HCT116 (cell line): Measurements from ENCODE around the gene S100A11. TPM values are rescaled to one million over a fixed set of nuclear protein-coding genes. Genes with fewer than 3 reads are reported as not detected.

Experiments used
- ATAC-seq: fragments of 200-7000 bp; cut with Tn5 transposase; 2 replicates; pipeline ENCODE4 v1.9.1; 2020; ENCODE audit warnings: mild to moderate bottlenecking, moderate library complexity
- BruUV-seq: library from RNA; stranded (reverse); fragments of 400-500 nt; replicated peaks from 2 replicates; lab custom pipeline; 2021; lab: Mats Ljungman, UMichigan
- CTCF ChIA-PET: fragments of 300-600 bp; sonication (Branson Sonifier 250); formaldehyde crosslinking; loops from one replicate; lab custom pipeline; 2021; ENCODE audit warnings: antibody characterized with exemption; lab: Charles Lee
- POLR2A ChIA-PET: fragments of 300-600, 350-600 bp; sonication (Branson Sonifier 250); formaldehyde crosslinking; loops from one replicate; lab custom pipeline; 2021; ENCODE audit warnings: antibody characterized with exemption; lab: Charles Lee
- RAD21 ChIA-PET, 2 experiments: fragments of 300-600 bp; sonication (Branson Sonifier 250); formaldehyde crosslinking; loops; one replicate each; lab custom pipeline; 2023; ENCODE audit warnings: low total read pairs in 2 of 2; ENCODE audit not compliant: uncharacterized antibody in 2 of 2, unreplicated experiment in 2 of 2, low non-redundant PET in 1 of 2; lab: Charles Lee
- DNase-seq: peaks from one replicate; pipeline ENCODE4 v3.0.0-alpha.2; 2010; ENCODE audit warnings: low read depth, low spot score
- H2AFZ ChIP-seq: fragments of 200-600 bp; shearing (Covaris generic), sonication (generic); 2 replicates; pipeline ENCODE4 v1.6.1; 2017; ENCODE audit warnings: low read depth, mixed run types, mixed read lengths, antibody characterized with exemption, low read length; ENCODE audit not compliant: poor library complexity, severe bottlenecking
- H3K27ac ChIP-seq: 2 replicates; pipeline ENCODE4 v1.5.1; 2012; ENCODE audit warnings: low read depth, low read length
- H3K27me3 ChIP-seq: fragments of 200-600 bp; sonication (generic); 2 replicates; pipeline ENCODE4 v1.6.1; 2016; ENCODE audit warnings: mixed run types, low read length, mixed read lengths; ENCODE audit not compliant: insufficient read depth
- H3K36me3 ChIP-seq, 2 experiments: fragments of 200-500 bp in 1 of 2; fragments of 200-600 bp in 1 of 2; sonication (Bioruptor generic) in 1 of 2; sonication (generic) in 1 of 2; 2 replicates each; pipeline versions ENCODE4 v1.5.1 to v1.6.1; 2014 to 2016; ENCODE audit warnings: low read length in 2 of 2, inconsistent platforms in 1 of 2, mixed read lengths in 1 of 2, mixed run types in 1 of 2; ENCODE audit not compliant: insufficient read depth in 2 of 2, control insufficient read depth in 1 of 2
- H3K4me1 ChIP-seq, 2 experiments: fragments of 200-600 bp in 1 of 2; sonication (generic) in 1 of 2; 2 replicates each; pipeline versions ENCODE4 v1.5.1 to v1.6.1; 2012 to 2017; ENCODE audit warnings: low read length in 2 of 2, inconsistent platforms in 1 of 2, mild to moderate bottlenecking in 1 of 2, mixed read lengths in 1 of 2, mixed run types in 1 of 2, moderate library complexity in 1 of 2; ENCODE audit not compliant: insufficient read depth in 2 of 2, control insufficient read depth in 1 of 2
- H3K4me2 ChIP-seq: fragments of 200-600 bp; sonication (generic); 2 replicates; pipeline ENCODE4 v1.6.1; 2017; ENCODE audit warnings: mixed run types, low read length, mixed read lengths
- H3K4me3 ChIP-seq, 2 experiments: fragments of 200-600 bp in 1 of 2; sonication (generic) in 1 of 2; replicated peaks in 1 of 2; 2 replicates each; pipeline ENCODE4 v1.5.1; 2011 to 2016; ENCODE audit warnings: low read length in 2 of 2, control low read depth in 1 of 2, low read depth in 1 of 2, mild to moderate bottlenecking in 1 of 2, mixed read lengths in 1 of 2, mixed run types in 1 of 2
- H3K79me2 ChIP-seq: fragments of 200-600 bp; sonication (generic); 2 replicates; pipeline ENCODE4 v1.6.1; 2017; ENCODE audit warnings: mild to moderate bottlenecking, mixed run types, low read length, moderate library complexity, mixed read lengths; ENCODE audit not compliant: insufficient read depth
- H3K9ac ChIP-seq: fragments of 200-600 bp; sonication (generic); 2 replicates; pipeline ENCODE4 v1.6.1; 2016; ENCODE audit warnings: low read length, mixed read lengths
- H3K9me2 ChIP-seq: fragments of 200-600 bp; sonication (generic), shearing (Covaris generic); 2 replicates; pipeline ENCODE4 v1.6.1; 2017; ENCODE audit warnings: mixed run types, mild to moderate bottlenecking, moderate library complexity; ENCODE audit not compliant: insufficient read depth
- H3K9me3 ChIP-seq, 2 experiments: fragments of 200-500 bp in 1 of 2; fragments of 200-600 bp in 1 of 2; sonication (Bioruptor generic) in 1 of 2; sonication (generic) in 1 of 2; 2 replicates each; pipeline ENCODE4 v1.6.1; 2014 to 2017; ENCODE audit warnings: low read length in 2 of 2, mixed read lengths in 2 of 2, inconsistent platforms in 1 of 2, low read depth in 1 of 2, mild to moderate bottlenecking in 1 of 2, mixed run types in 1 of 2, moderate library complexity in 1 of 2; ENCODE audit not compliant: control insufficient read depth in 1 of 2, insufficient read depth in 1 of 2
- H4K20me1 ChIP-seq: fragments of 200-600 bp; sonication (generic), shearing (Covaris generic); 2 replicates; pipeline ENCODE4 v1.6.1; 2017; ENCODE audit warnings: mixed run types, mild to moderate bottlenecking, moderate library complexity; ENCODE audit not compliant: insufficient read depth
- CBX3 ChIP-seq: IDR thresholded peaks from 2 replicates; pipeline ENCODE4 v1.6.1; 2012; ENCODE audit warnings: low read depth
- CEBPB ChIP-seq: IDR thresholded peaks from 2 replicates; pipeline ENCODE4 v1.6.1; 2012; ENCODE audit warnings: low read depth
- EGR1 ChIP-seq: IDR thresholded peaks from 2 replicates; pipeline ENCODE4 v1.6.1; 2012; ENCODE audit warnings: low read depth
- ELF1 ChIP-seq: IDR thresholded peaks from 2 replicates; pipeline ENCODE4 v1.6.1; 2012; ENCODE audit warnings: low read depth, borderline replicate concordance
- EZH2phosphoT487 ChIP-seq: fragments of 200-600 bp; IDR thresholded peaks from 2 replicates; pipeline ENCODE4 v1.6.1; 2018; ENCODE audit warnings: antibody characterized with exemption, borderline replicate concordance
- JUND ChIP-seq: IDR thresholded peaks from 2 replicates; pipeline ENCODE4 v1.6.1; 2012
- POLR2A ChIP-seq: IDR thresholded peaks from 2 replicates; pipeline ENCODE4 v1.7.0; 2011; ENCODE audit warnings: borderline replicate concordance; ENCODE audit not compliant: insufficient read depth, insufficient read length; ENCODE audit errors: extremely low read depth
- POLR2AphosphoS5 ChIP-seq: IDR thresholded peaks from 2 replicates; pipeline ENCODE4 v1.6.1; 2011; ENCODE audit warnings: mild to moderate bottlenecking, low read depth, low read length, moderate library complexity
- RAD21 ChIP-seq: IDR thresholded peaks from 2 replicates; pipeline ENCODE4 v1.6.1; 2012; ENCODE audit warnings: low read depth, mild to moderate bottlenecking
- SIN3A ChIP-seq: IDR thresholded peaks from 2 replicates; pipeline ENCODE4 v1.6.1; 2012; ENCODE audit warnings: low read depth
- SP1 ChIP-seq: IDR thresholded peaks from 2 replicates; pipeline ENCODE4 v1.6.1; 2012; ENCODE audit warnings: low read depth
- TCF7L2 ChIP-seq: IDR thresholded peaks from 2 replicates; pipeline ENCODE4 v1.7.0; 2011; ENCODE audit warnings: borderline replicate concordance, inconsistent platforms; ENCODE audit not compliant: insufficient read depth, insufficient read length; ENCODE audit errors: extremely low read depth
- YY1 ChIP-seq: IDR thresholded peaks from 2 replicates; pipeline ENCODE4 v1.6.1; 2011; ENCODE audit warnings: low read length, low read depth, moderate library complexity, mild to moderate bottlenecking; ENCODE audit not compliant: insufficient replicate concordance; ENCODE audit errors: extremely low read depth
- ZFX ChIP-seq: fragments of 450-650 bp; IDR thresholded peaks from 2 replicates; pipeline ENCODE4 v1.6.1; 2017
- ZNF274 ChIP-seq: fragments of 200-500 bp; sonication (Bioruptor generic); IDR thresholded peaks from 2 replicates; pipeline ENCODE4 v1.6.1; 2014; ENCODE audit warnings: mild to moderate bottlenecking, low read depth, low read length, inconsistent platforms
- intact Hi-C: fragments of 100-400 bp; cut with micrococcal nuclease; formaldehyde crosslinking; loops from 2 replicates; pipeline ENCODE4 v1.10.0; 2022
- total RNA-seq: library from RNA; stranded (reverse); gene quantifications from one replicate; pipeline ENCODE4 v1.2.1, GENCODE V29; 2021; ENCODE audit not compliant: unreplicated experiment
- TF ChIP-seq, protein P1 (sequence below), 3 experiments: fragments of 200-600 bp in 1 of 3; sonication (generic) in 1 of 3; IDR thresholded peaks in 2 of 3; conservative IDR thresholded peaks in 1 of 3; 2 replicates each; pipeline ENCODE4 v1.5.1; 2012 to 2017; ENCODE audit warnings: low read depth in 2 of 3, low read length in 2 of 3, antibody characterized with exemption in 1 of 3, borderline replicate concordance in 1 of 3, control low read depth in 1 of 3, mild to moderate bottlenecking in 1 of 3, mixed read lengths in 1 of 3, mixed run types in 1 of 3, moderate library complexity in 1 of 3; ENCODE audit not compliant: insufficient read depth in 1 of 3
- TF ChIP-seq, protein P2 (sequence below): IDR thresholded peaks from 2 replicates; pipeline ENCODE4 v1.6.1; 2012; ENCODE audit warnings: low read depth
- TF ChIP-seq, protein P3 (sequence below): IDR thresholded peaks from 2 replicates; pipeline ENCODE4 v1.6.1; 2012
- TF ChIP-seq, protein P4 (sequence below): IDR thresholded peaks from 2 replicates; pipeline ENCODE4 v1.6.1; 2012

S100A11 gene
- total RNA-seq, 1 experiment from 2014 or later, result 229 TPM

DNA sequence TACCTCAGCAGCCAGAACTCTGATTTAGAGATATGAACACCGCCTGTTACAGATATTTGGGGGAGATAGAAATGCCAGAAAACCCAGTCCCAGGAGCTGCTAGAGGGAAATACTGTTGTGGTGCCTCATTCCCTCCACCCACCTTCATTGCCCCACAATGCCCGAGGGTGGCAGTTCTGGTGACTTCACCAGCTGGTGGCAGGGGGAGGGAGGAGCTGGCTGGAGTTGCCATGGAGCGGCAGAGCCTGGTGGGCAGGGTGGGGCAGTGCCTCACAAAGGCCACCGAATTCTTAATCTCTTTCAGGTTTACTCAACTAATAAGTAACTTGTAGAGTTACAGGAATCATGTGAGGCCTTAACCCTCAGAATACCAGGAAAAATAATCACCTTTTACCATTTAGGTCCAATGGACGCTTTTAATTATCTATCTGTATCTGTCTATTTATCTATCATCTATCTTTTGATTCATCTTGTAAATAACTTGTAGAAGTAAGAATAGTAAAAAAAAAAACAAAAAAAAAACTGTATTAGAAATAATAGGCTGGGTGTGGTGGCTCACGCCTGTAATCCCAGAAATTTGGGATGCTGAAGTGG is 11.7 kb upstream of the S100A11 start:
- no peak overlapping the region for H2AFZ ChIP-seq
- H3K4me3 ChIP-seq, result peak overlapping the region; percentile 30 to 45
- TSS peak; percentile 96 for BruUV-seq
- peaks cover 29 to 61% of the 10 kb centered on the region in 2 experiments for H3K4me1 ChIP-seq
- no peaks in the 10 kb centered on the region for H3K9me2 ChIP-seq
- H3K79me2 ChIP-seq, result no peaks in the 10 kb centered on the region
- H3K9me3 ChIP-seq, result 0 out of 4 replicates have a peak, but pooled peaks cover 0 to 6% of the 10 kb centered on the region in 2 experiments
- H3K27ac ChIP-seq, result peak overlapping the region; percentile 98
- CTCF ChIA-PET, result interaction anchor here (0.7 to 10.2 kb wide), 9 partner anchors 10 to 410 kb away, joined by 3 to 130 read pairs (median 5); partner anchors contain the start of gene S100A11
- peak overlapping the region; percentile 58 for H3K9ac ChIP-seq
- RAD21 ChIA-PET, result interaction anchor here (0.6 to 1.3 kb wide), 3 partner anchors 13 to 137 kb away, joined by 3 to 4 read pairs (median 4); no protein-coding TSS in a partner anchor
- no peaks in the 10 kb centered on the region for H4K20me1 ChIP-seq
- POLR2A ChIA-PET, result interaction anchor here (1.2 to 3.0 kb wide), 8 partner anchors 10 to 201 kb away, joined by 3 to 35 read pairs (median 4); partner anchors contain the start of genes S100A11 and THEM4
- DNase-seq, result peak; percentile 90
- H3K27me3 ChIP-seq, result peaks cover under 1% of the 10 kb centered on the region; the same call in 1 of the 2 replicates
- no peaks in the 10 kb centered on the region for H3K36me3 ChIP-seq
- H3K4me2 ChIP-seq, result peak overlapping the region; percentile 78
- peak; percentile 72 for ATAC-seq
- intact Hi-C loops, result loop anchor here (1.0 to 2.0 kb wide), 2 partner anchors 12 to 62 kb away; no protein-coding TSS in a partner anchor
- no peak for TF ChIP-seq TCF7L2
- peak; percentile 32 for TF ChIP-seq YY1
- no peak for TF ChIP-seq EZH2phosphoT487
- TF ChIP-seq CEBPB, result peak; percentile 76
- TF ChIP-seq SIN3A, result no peak
- TF ChIP-seq ZNF274, result no peak
- TF ChIP-seq, protein P1, sequence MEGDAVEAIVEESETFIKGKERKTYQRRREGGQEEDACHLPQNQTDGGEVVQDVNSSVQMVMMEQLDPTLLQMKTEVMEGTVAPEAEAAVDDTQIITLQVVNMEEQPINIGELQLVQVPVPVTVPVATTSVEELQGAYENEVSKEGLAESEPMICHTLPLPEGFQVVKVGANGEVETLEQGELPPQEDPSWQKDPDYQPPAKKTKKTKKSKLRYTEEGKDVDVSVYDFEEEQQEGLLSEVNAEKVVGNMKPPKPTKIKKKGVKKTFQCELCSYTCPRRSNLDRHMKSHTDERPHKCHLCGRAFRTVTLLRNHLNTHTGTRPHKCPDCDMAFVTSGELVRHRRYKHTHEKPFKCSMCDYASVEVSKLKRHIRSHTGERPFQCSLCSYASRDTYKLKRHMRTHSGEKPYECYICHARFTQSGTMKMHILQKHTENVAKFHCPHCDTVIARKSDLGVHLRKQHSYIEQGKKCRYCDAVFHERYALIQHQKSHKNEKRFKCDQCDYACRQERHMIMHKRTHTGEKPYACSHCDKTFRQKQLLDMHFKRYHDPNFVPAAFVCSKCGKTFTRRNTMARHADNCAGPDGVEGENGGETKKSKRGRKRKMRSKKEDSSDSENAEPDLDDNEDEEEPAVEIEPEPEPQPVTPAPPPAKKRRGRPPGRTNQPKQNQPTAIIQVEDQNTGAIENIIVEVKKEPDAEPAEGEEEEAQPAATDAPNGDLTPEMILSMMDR (IDR thresholded peaks at IDR 0.05 in 2 of 3, conservative IDR thresholded peaks at IDR 0.05 in 1 of 3; ENCODE audit: borderline replicate concordance in 1 of 3, insufficient read depth in 1 of 3, low read depth in 2 of 3, low read length in 2 of 3), result no peak
- TF ChIP-seq CBX3, result no peak
- no peak; the same call in 1 of the 2 replicates for TF ChIP-seq ELF1
- TF ChIP-seq SP1, result peak; percentile 61; the same call in 1 of the 2 replicates
- TF ChIP-seq, protein P2, sequence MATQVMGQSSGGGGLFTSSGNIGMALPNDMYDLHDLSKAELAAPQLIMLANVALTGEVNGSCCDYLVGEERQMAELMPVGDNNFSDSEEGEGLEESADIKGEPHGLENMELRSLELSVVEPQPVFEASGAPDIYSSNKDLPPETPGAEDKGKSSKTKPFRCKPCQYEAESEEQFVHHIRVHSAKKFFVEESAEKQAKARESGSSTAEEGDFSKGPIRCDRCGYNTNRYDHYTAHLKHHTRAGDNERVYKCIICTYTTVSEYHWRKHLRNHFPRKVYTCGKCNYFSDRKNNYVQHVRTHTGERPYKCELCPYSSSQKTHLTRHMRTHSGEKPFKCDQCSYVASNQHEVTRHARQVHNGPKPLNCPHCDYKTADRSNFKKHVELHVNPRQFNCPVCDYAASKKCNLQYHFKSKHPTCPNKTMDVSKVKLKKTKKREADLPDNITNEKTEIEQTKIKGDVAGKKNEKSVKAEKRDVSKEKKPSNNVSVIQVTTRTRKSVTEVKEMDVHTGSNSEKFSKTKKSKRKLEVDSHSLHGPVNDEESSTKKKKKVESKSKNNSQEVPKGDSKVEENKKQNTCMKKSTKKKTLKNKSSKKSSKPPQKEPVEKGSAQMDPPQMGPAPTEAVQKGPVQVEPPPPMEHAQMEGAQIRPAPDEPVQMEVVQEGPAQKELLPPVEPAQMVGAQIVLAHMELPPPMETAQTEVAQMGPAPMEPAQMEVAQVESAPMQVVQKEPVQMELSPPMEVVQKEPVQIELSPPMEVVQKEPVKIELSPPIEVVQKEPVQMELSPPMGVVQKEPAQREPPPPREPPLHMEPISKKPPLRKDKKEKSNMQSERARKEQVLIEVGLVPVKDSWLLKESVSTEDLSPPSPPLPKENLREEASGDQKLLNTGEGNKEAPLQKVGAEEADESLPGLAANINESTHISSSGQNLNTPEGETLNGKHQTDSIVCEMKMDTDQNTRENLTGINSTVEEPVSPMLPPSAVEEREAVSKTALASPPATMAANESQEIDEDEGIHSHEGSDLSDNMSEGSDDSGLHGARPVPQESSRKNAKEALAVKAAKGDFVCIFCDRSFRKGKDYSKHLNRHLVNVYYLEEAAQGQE, result no peak
- TF ChIP-seq, protein P3, sequence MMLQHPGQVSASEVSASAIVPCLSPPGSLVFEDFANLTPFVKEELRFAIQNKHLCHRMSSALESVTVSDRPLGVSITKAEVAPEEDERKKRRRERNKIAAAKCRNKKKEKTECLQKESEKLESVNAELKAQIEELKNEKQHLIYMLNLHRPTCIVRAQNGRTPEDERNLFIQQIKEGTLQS, result no peak
- peak; percentile 51; the same call in 1 of the 2 replicates for TF ChIP-seq JUND
- TF ChIP-seq RAD21, result no peak
- TF ChIP-seq ZFX, result no peak
- TF ChIP-seq, protein P4, sequence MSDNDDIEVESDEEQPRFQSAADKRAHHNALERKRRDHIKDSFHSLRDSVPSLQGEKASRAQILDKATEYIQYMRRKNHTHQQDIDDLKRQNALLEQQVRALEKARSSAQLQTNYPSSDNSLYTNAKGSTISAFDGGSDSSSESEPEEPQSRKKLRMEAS, result no peak
- no peak for TF ChIP-seq POLR2A
- TF ChIP-seq POLR2AphosphoS5, result no peak
- no peak for TF ChIP-seq EGR1
